AG09319 (cell line): ENCODE measurements around the gene GAS2L2.
"Not testable (repeated sequence)": the region's sequence is repeated elsewhere in the genome, so short reads cannot be mapped to it uniquely, and the experiment has no call there.

Experiments
- DNase-seq: peaks from one replicate; pipeline ENCODE4 v3.0.0-alpha.2; 2010; ENCODE audit warnings: low read depth; ENCODE audit errors: extremely low read depth
- TF ChIP-seq, protein P1 (sequence below): IDR thresholded peaks from 2 replicates; pipeline ENCODE4 v1.5.1; 2011; ENCODE audit warnings: low read depth, mild to moderate bottlenecking, inconsistent platforms, low read length, moderate library complexity

GAS2L2 gene

DNA sequence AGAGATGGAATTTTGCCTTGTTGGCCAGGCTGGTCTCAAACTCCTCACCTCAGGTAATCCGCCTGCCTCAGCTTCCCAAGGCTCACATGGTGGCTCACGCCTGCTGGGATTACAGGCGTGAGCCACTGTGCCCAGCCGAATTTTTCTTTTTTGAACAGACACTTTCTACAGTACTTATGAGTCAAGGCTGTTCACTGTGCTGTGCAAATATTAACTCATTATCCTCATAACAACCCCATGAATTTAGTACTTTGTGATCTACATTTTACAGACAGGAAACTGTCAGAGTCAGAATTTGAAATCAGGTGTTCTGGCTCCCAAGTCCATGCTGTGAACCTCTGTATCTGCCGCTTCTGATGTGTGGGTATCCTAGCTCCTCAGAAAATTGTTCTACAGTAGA lies 47.3 kb downstream of the GAS2L2 start:
- TF ChIP-seq, protein P1, sequence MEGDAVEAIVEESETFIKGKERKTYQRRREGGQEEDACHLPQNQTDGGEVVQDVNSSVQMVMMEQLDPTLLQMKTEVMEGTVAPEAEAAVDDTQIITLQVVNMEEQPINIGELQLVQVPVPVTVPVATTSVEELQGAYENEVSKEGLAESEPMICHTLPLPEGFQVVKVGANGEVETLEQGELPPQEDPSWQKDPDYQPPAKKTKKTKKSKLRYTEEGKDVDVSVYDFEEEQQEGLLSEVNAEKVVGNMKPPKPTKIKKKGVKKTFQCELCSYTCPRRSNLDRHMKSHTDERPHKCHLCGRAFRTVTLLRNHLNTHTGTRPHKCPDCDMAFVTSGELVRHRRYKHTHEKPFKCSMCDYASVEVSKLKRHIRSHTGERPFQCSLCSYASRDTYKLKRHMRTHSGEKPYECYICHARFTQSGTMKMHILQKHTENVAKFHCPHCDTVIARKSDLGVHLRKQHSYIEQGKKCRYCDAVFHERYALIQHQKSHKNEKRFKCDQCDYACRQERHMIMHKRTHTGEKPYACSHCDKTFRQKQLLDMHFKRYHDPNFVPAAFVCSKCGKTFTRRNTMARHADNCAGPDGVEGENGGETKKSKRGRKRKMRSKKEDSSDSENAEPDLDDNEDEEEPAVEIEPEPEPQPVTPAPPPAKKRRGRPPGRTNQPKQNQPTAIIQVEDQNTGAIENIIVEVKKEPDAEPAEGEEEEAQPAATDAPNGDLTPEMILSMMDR, result no peak
- no peak for DNase-seq

- DNase-seq, result no peak
- TF ChIP-seq, protein P1, result no peak
These were observed 47.8 kb downstream of the GAS2L2 start for GRCh38 chr17:35705230-35705629.

GRCh38 chr17:35703308-35703707 lies 49.7 kb downstream of the GAS2L2 start:
- DNase-seq, result not testable (repeated sequence)

GRCh38 chr17:35701491-35701890 lies 51.5 kb downstream of the GAS2L2 start:
- no peak for DNase-seq
- TF ChIP-seq, protein P1, result no peak

- TF ChIP-seq, protein P1, result no peak
- no peak for DNase-seq
These were observed 52.9 kb downstream of the GAS2L2 start for GRCh38 chr17:35700150-35700549.

- DNase-seq, result no peak
- TF ChIP-seq, protein P1, result no peak
These were observed 54.2 kb downstream of the GAS2L2 start for GRCh38 chr17:35698800-35699199.

- no peak for DNase-seq
- TF ChIP-seq, protein P1, result no peak
These were observed 57.4 kb downstream of the GAS2L2 start for GRCh38 chr17:35695613-35696012.

DNA sequence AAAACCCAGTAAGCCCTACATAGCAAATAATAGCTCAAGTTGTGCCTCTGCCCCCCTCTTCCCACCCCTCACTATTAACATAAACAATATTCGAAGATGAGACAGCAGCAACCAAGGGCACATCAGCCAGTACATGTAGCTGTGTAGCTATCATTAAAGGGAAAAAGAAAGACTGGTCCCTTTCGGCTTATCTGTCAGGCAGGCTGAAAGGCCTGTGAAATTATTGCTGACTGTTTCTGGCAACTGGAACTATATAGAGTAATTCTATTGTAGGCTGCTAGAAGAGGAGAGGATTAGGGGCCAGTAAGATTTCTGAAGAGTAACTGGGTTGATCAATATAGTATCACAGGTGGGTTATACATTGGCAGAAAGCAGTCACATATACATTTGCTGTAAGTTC lies 58.1 kb downstream of the GAS2L2 start:
- TF ChIP-seq, protein P1, result no peak
- no peak for DNase-seq
